Measurements from ENCODE around the gene PPP2R1B. TPM values are rescaled to one million over a fixed set of nuclear protein-coding genes. Genes with fewer than 3 reads are reported as not detected.

Gene PPP2R1B
- total and polyA plus RNA-seq, 7 donors, result 9.0 to 17.8 (median 14.9) TPM

DNA sequence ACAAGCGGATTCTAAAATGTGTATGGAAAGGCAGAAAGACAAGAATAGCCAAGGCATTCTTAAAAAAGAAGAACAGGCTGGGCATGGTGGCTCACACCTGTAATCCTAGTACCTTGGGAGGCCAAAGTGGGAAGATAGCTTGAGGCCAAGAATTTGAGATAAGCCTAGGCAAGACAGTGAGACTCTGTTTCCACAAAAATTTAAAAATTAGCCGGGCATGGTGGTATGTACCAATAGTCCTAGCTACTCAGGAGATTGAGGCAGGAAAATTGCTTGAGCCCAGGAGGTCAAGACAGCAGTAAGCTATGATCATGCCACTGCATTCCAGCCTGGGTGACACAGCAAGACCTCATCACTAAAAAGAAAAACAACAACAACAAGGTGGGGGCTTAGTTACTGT lies 46.0 kb upstream of the PPP2R1B start:
- no peak overlapping the region for H3K27ac ChIP-seq
- H3K9me3 ChIP-seq, result no peaks in the 10 kb centered on the region
- H3K4me3 ChIP-seq, result no peak overlapping the region
- 99% methylated on average over 2 of the region's 2 CpGs for WGBS, 2 donors
- peaks cover 0 to 24% (median 18%) of the 10 kb centered on the region in 4 donors for H3K4me1 ChIP-seq
- TF ChIP-seq EP300 (IDR thresholded peaks at IDR 0.05) (no peak), POLR2AphosphoS5 (IDR thresholded peaks at IDR 0.05) (no peak), POLR2A (IDR thresholded peaks at IDR 0.05) (no peak)
- TF ChIP-seq, protein P1, sequence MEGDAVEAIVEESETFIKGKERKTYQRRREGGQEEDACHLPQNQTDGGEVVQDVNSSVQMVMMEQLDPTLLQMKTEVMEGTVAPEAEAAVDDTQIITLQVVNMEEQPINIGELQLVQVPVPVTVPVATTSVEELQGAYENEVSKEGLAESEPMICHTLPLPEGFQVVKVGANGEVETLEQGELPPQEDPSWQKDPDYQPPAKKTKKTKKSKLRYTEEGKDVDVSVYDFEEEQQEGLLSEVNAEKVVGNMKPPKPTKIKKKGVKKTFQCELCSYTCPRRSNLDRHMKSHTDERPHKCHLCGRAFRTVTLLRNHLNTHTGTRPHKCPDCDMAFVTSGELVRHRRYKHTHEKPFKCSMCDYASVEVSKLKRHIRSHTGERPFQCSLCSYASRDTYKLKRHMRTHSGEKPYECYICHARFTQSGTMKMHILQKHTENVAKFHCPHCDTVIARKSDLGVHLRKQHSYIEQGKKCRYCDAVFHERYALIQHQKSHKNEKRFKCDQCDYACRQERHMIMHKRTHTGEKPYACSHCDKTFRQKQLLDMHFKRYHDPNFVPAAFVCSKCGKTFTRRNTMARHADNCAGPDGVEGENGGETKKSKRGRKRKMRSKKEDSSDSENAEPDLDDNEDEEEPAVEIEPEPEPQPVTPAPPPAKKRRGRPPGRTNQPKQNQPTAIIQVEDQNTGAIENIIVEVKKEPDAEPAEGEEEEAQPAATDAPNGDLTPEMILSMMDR (IDR thresholded peaks at IDR 0.05), result no peak
- H3K27me3 ChIP-seq, result no peaks in the 10 kb centered on the region
- intact Hi-C loops (cut with DNase I), result no loop called here
- no peak for DNase-seq
- H3K36me3 ChIP-seq, result peaks cover 0 to 23% (median 5%) of the 10 kb centered on the region in 4 donors

DNA sequence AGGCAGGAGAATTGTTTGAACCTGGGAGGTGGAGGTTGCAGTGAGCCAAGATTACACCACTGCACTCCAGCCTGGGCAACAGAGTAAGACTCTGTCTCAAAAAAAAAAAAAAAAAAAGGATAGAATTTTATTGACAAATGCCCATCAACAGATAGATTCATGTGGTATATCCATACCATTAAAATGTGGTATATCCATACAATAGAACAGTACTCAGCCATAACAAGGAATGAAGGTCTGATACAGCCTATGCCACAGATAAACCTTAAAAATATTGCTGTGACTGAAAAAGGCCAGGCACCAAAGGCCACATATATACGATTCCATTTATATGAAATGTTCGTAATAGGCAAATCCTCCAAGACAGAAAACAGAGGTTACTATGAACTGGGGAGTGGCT lies 45.3 kb upstream of the PPP2R1B start:
- no peaks in the 10 kb centered on the region for H3K27me3 ChIP-seq
- H3K36me3 ChIP-seq, result peaks cover 0 to 23% (median 8%) of the 10 kb centered on the region in 4 donors
- no peak overlapping the region for H3K4me3 ChIP-seq
- TF ChIP-seq POLR2A (IDR thresholded peaks at IDR 0.05) (no peak), EP300 (IDR thresholded peaks at IDR 0.05) (no peak), POLR2AphosphoS5 (IDR thresholded peaks at IDR 0.05) (no peak)
- TF ChIP-seq, protein P1 (IDR thresholded peaks at IDR 0.05), result no peak
- no peak for DNase-seq
- H3K4me1 ChIP-seq, result peaks cover 0 to 24% (median 18%) of the 10 kb centered on the region in 4 donors
- no peaks in the 10 kb centered on the region for H3K9me3 ChIP-seq
- no peak overlapping the region for H3K27ac ChIP-seq
- intact Hi-C loops (cut with DNase I), result no loop called here
- 98 to 99% methylated on average over 2 of the region's 2 CpGs for WGBS, 2 donors

GRCh38 chr11:111808834-111809233 lies 42.6 kb upstream of the PPP2R1B start:
- WGBS, 2 donors, result 98% methylated on average over 2 of the region's 2 CpGs
- Histone ChIP-seq H3K4me3 (no peak overlapping the region), H3K9me3 (no peaks in the 10 kb centered on the region), H3K4me1 (peaks cover 0 to 2% (median 1%) of the 10 kb centered on the region in 4 donors), H3K36me3 (peaks cover 0 to 39% (median 12%) of the 10 kb centered on the region in 4 donors), H3K27me3 (no peaks in the 10 kb centered on the region), H3K27ac (no peak overlapping the region)
- DNase-seq, result no peak
- intact Hi-C loops (cut with DNase I), result no loop called here
- TF ChIP-seq, protein P1 (IDR thresholded peaks at IDR 0.05), result no peak
- no peak for TF ChIP-seq EP300 (IDR thresholded peaks at IDR 0.05)
- TF ChIP-seq POLR2AphosphoS5 (IDR thresholded peaks at IDR 0.05), result no peak
- no peak for TF ChIP-seq POLR2A (IDR thresholded peaks at IDR 0.05)

GRCh38 chr11:111808063-111808588 lies 41.9 kb upstream of the PPP2R1B start:
- DNase-seq, result no peak
- H3K4me1 ChIP-seq, result peaks cover 0 to 4% (median 0%) of the 10 kb centered on the region in 4 donors
- 95 to 96% methylated on average over 2 of the region's 2 CpGs for WGBS, 2 donors
- intact Hi-C loops (cut with DNase I), result no loop called here
- H3K27me3 ChIP-seq, result no peaks in the 10 kb centered on the region
- H3K27ac ChIP-seq, result no peak overlapping the region
- TF ChIP-seq EP300 (IDR thresholded peaks at IDR 0.05), result no peak
- TF ChIP-seq POLR2A (IDR thresholded peaks at IDR 0.05), result no peak
- TF ChIP-seq, protein P1 (IDR thresholded peaks at IDR 0.05), result no peak
- no peak for TF ChIP-seq POLR2AphosphoS5 (IDR thresholded peaks at IDR 0.05)
- H3K9me3 ChIP-seq, result no peaks in the 10 kb centered on the region
- H3K4me3 ChIP-seq, result no peak overlapping the region
- peaks cover 0 to 46% (median 12%) of the 10 kb centered on the region in 4 donors for H3K36me3 ChIP-seq

GRCh38 chr11:111807076-111807475 lies 40.9 kb upstream of the PPP2R1B start:
- no peaks in the 10 kb centered on the region for H3K27me3 ChIP-seq
- H3K4me1 ChIP-seq, result peaks cover 0 to 4% (median 0%) of the 10 kb centered on the region in 4 donors
- H3K36me3 ChIP-seq, result peaks cover 0 to 53% (median 12%) of the 10 kb centered on the region in 4 donors
- intact Hi-C loops (cut with DNase I), result no loop called here
- H3K4me3 ChIP-seq, result no peak overlapping the region
- 95 to 96% methylated on average over 1 of the region's 1 CpG for WGBS, 2 donors
- DNase-seq, result no peak
- H3K27ac ChIP-seq, result no peak overlapping the region
- no peaks in the 10 kb centered on the region for H3K9me3 ChIP-seq
- TF ChIP-seq, protein P1 (IDR thresholded peaks at IDR 0.05), result no peak
- TF ChIP-seq POLR2A (IDR thresholded peaks at IDR 0.05) (no peak), EP300 (IDR thresholded peaks at IDR 0.05) (no peak), POLR2AphosphoS5 (IDR thresholded peaks at IDR 0.05) (no peak)
